Aortic smooth muscle cell (primary cell): ENCODE results near the gene EDEM1. TPM values are rescaled to one million over a fixed set of nuclear protein-coding genes. Genes with fewer than 3 reads are reported as not detected.

Experiments used
- total RNA-seq: library from RNA; depleted of rRNA; stranded (reverse); fragments of >200 nt; gene quantifications from 2 replicates; pipeline ENCODE4 v1.2.3, GENCODE V29; 2014

EDEM1 gene
- 20.6 and 22.2 TPM in 2 replicates for total RNA-seq

DNA sequence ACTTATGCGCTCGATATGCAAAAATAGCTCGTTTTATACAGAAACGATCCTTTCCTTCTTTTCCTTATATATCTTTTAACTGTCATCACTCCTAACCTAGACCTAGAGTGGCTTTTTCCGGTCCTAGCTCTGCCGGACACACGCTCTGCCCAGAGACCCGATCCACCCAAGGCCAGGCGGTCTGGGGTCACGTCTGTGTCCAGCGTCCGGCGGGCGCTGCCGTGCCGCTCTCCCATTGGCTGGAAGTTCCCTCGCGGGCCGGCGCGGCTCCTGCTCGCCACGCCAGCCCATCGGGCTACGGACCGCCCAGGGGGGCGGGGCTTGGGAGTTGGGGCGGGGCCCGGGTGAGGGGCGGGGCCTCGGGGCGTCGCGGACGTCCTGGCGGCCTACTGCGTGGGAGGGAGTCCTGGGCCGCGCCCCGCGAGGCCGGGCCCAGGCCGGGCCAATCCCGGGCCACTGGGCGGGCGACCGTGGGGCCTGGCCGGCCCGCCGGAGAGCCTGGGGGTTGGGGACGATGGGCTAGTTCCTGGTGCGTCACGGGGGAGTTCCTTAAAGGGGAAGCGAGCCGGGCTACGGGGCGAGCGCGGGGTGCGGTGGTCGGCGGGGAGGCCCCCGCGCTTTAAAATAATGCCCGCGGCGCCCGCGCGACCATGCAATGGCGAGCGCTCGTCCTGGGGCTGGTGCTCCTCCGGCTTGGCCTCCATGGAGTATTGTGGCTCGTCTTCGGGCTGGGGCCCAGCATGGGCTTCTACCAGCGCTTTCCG lies at the start of gene EDEM1:
Gene EDEM1, plus strand, starts transcription at position 552 of the 764 bp plus-strand sequence. Its CDS starts 99 bp downstream, at position 651.

Other genes with a start within 250 kb of the EDEM1 start
- 20.5 and 20.6 TPM in 2 replicates for gene BHLHE40, start 208.3 kb upstream of the EDEM1 start, total RNA-seq
- gene ARL8B, start 65.4 kb upstream of the EDEM1 start, total RNA-seq: 53.9 and 61.0 TPM in 2 replicates